IMR-90 (cell line): Measurements from ENCODE around the gene DNAH5. TPM values are rescaled to one million over a fixed set of nuclear protein-coding genes. Genes with fewer than 3 reads are reported as not detected.
A peak's percentile ranks its signal among the peaks of the same experiment; 100 is the strongest.

Experiments used
- ATAC-seq: fragments of 200-7000 bp; cut with Tn5 transposase; 2 replicates; pipeline ENCODE4 v1.9.1; 2020; ENCODE audit warnings: low read depth, mild to moderate bottlenecking, moderate library complexity
- BruUV-seq: library from RNA; stranded (reverse); fragments of 400-500 nt; replicated peaks from 2 replicates; lab custom pipeline; 2021; lab: Mats Ljungman, UMichigan
- CTCF ChIA-PET: fragments of 300-600 bp; formaldehyde crosslinking; extraction: SDS; loops from one replicate; lab custom pipeline; 2021; ENCODE audit warnings: antibody characterized with exemption; lab: Yijun Ruan, JAX
- POLR2A ChIA-PET: fragments of 300-600 bp; sonication (Branson Sonifier 250); formaldehyde crosslinking; loops from one replicate; lab custom pipeline; 2022; ENCODE audit warnings: antibody characterized with exemption; ENCODE audit not compliant: unreplicated experiment; lab: Charles Lee
- DNase-seq: peaks from one replicate; pipeline ENCODE4 v3.0.0; 2013
- H2AFZ ChIP-seq: replicated peaks from 2 replicates; pipeline ENCODE3; 2013; ENCODE audit warnings: low read length, mild to moderate bottlenecking; ENCODE audit not compliant: poor library complexity
- H2AK5ac ChIP-seq: 2 replicates; pipeline ENCODE4 v1.6.1; 2013; ENCODE audit warnings: low read depth, low read length, inconsistent platforms
- H2AK9ac ChIP-seq: replicated peaks from 2 replicates; pipeline ENCODE3; 2013; ENCODE audit warnings: mild to moderate bottlenecking, low read depth, low read length, moderate library complexity; ENCODE audit not compliant: poor library complexity
- H2BK120ac ChIP-seq: 2 replicates; pipeline ENCODE4 v1.6.1; 2013; ENCODE audit warnings: low read depth, low read length, inconsistent platforms
- H2BK15ac ChIP-seq: 3 replicates; pipeline ENCODE4 v1.6.1; 2013; ENCODE audit warnings: low read depth, low read length, inconsistent platforms
- H2BK20ac ChIP-seq: 2 replicates; pipeline ENCODE4 v1.6.1; 2013; ENCODE audit warnings: low read depth, mild to moderate bottlenecking, inconsistent platforms, low read length, moderate library complexity
- H2BK5ac ChIP-seq: 2 replicates; pipeline ENCODE4 v1.6.1; 2013; ENCODE audit warnings: mild to moderate bottlenecking, low read depth, low read length, inconsistent platforms; ENCODE audit not compliant: poor library complexity, severe bottlenecking
- H3K14ac ChIP-seq: replicated peaks from 2 replicates; pipeline ENCODE4 v1.6.1; 2013; ENCODE audit warnings: low read depth, low read length, inconsistent platforms
- H3K18ac ChIP-seq: 2 replicates; pipeline ENCODE4 v1.6.1; 2013; ENCODE audit warnings: low read depth, low read length, control low read depth
- H3K23ac ChIP-seq: 2 replicates; pipeline ENCODE4 v1.6.1; 2013; ENCODE audit warnings: low read depth, low read length, inconsistent platforms
- H3K27ac ChIP-seq: 2 replicates; pipeline ENCODE4 v1.5.1; 2013; ENCODE audit warnings: mild to moderate bottlenecking, control low read depth, low read length; ENCODE audit not compliant: insufficient read depth
- H3K27me3 ChIP-seq: 2 replicates; pipeline ENCODE4 v1.6.1; 2013; ENCODE audit warnings: low read length; ENCODE audit not compliant: control insufficient read depth, insufficient read depth
- H3K36me3 ChIP-seq: 2 replicates; pipeline ENCODE4 v1.6.1; 2013; ENCODE audit warnings: low read length, mixed read lengths; ENCODE audit not compliant: control insufficient read depth, insufficient read depth
- H3K4ac ChIP-seq: 2 replicates; pipeline ENCODE4 v1.6.1; 2013; ENCODE audit warnings: low read depth, low read length, inconsistent platforms
- H3K4me1 ChIP-seq: 2 replicates; pipeline ENCODE4 v1.6.1; 2013; ENCODE audit warnings: low read length, mixed read lengths; ENCODE audit not compliant: control insufficient read depth, insufficient read depth
- H3K4me2 ChIP-seq: 2 replicates; pipeline ENCODE4 v1.6.1; 2013; ENCODE audit warnings: low read depth, mild to moderate bottlenecking, control low read depth, low read length, moderate library complexity
- H3K4me3 ChIP-seq: 2 replicates; pipeline ENCODE4 v1.5.1; 2013; ENCODE audit warnings: low read depth, mild to moderate bottlenecking, control low read depth, low read length, moderate library complexity; ENCODE audit not compliant: insufficient read depth
- H3K56ac ChIP-seq: 2 replicates; pipeline ENCODE4 v1.6.1; 2013; ENCODE audit warnings: low read length, inconsistent platforms; ENCODE audit not compliant: insufficient read depth; ENCODE audit errors: extremely low read depth
- H3K79me1 ChIP-seq, 2 experiments: 2 replicates each; pipeline ENCODE4 v1.6.1; 2013; ENCODE audit warnings: low read length in 2 of 2, inconsistent platforms in 1 of 2, low read depth in 1 of 2
- H3K9ac ChIP-seq: 2 replicates; pipeline ENCODE4 v1.6.1; 2013; ENCODE audit warnings: low read depth, low read length, control low read depth
- H3K9me1 ChIP-seq: 2 replicates; pipeline ENCODE4 v1.6.1; 2013; ENCODE audit warnings: low read length, inconsistent platforms; ENCODE audit not compliant: insufficient read depth
- H3K9me3 ChIP-seq: 2 replicates; pipeline ENCODE4 v1.6.1; 2013; ENCODE audit warnings: low read length; ENCODE audit not compliant: control insufficient read depth, insufficient read depth
- H4K20me1 ChIP-seq: 2 replicates; pipeline ENCODE4 v1.6.1; 2013; ENCODE audit warnings: low read length, inconsistent platforms; ENCODE audit not compliant: insufficient read depth
- H4K5ac ChIP-seq: 2 replicates; pipeline ENCODE4 v1.6.1; 2013; ENCODE audit warnings: mild to moderate bottlenecking, low read depth, low read length, control low read depth
- H4K8ac ChIP-seq, 2 experiments: 2 replicates each; pipeline ENCODE4 v1.6.1; 2013; ENCODE audit warnings: low read depth in 2 of 2, low read length in 2 of 2, control low read depth in 1 of 2, inconsistent platforms in 1 of 2
- H4K91ac ChIP-seq: 2 replicates; pipeline ENCODE4 v1.6.1; 2013; ENCODE audit warnings: low read depth, low read length, inconsistent platforms; ENCODE audit not compliant: insufficient read depth
- BHLHE40 ChIP-seq: fragments of 150-350 bp; IDR thresholded peaks from 2 replicates; pipeline ENCODE4 v1.6.1; 2016; ENCODE audit warnings: mild to moderate bottlenecking, low read depth, low read length
- CHD1 ChIP-seq: IDR thresholded peaks from 2 replicates; pipeline ENCODE4 v1.6.1; 2012; ENCODE audit warnings: low read depth, low read length, improper control_type of control experiment
- MAFK ChIP-seq: IDR thresholded peaks from 2 replicates; pipeline ENCODE4 v1.6.1; 2012; ENCODE audit warnings: low read depth, low read length, improper control_type of control experiment
- RAD21 ChIP-seq: IDR thresholded peaks from 2 replicates; pipeline ENCODE4 v1.6.1; 2012; ENCODE audit warnings: low read length, improper control_type of control experiment
- RFX5 ChIP-seq: IDR thresholded peaks from 2 replicates; pipeline ENCODE4 v1.8.0; 2012; ENCODE audit warnings: low read depth, mild to moderate bottlenecking, low read length, moderate library complexity
- WGBS, 2 experiments: methylation state at CpG; one replicate each; pipeline versions ENCODE4 v1.1.5 to v1.1.7; 2013; ENCODE audit warnings: missing lambda C conversion rate in 2 of 2; ENCODE audit not compliant: insufficient read length in 1 of 2; ENCODE audit errors: extremely low coverage in 2 of 2; 5-methylcytosine and 5-hydroxymethylcytosine counted together
- dilution Hi-C: fragments of 300-500 bp; cut with HindIII; formaldehyde crosslinking; loops from one replicate; pipeline ENCODE4 v1.14.3; 2018; ENCODE audit warnings: low sequenced_read_pairs; ENCODE audit not compliant: unreplicated experiment
- in situ Hi-C: fragments of 300-500 bp; cut with MboI; formaldehyde crosslinking; loops from 3 replicates; pipeline ENCODE4 v1.14.3; 2019; ENCODE audit warnings: low sequenced_read_pairs, inconsistent platforms, mixed read lengths
- intact Hi-C: fragments of 100-400 bp; cut with micrococcal nuclease; formaldehyde crosslinking; loops from 2 replicates; pipeline ENCODE4 v1.10.0; 2022
- polyA plus RNA-seq, 3 experiments: library from polyadenylated mRNA; depleted of rRNA; stranded (reverse); fragments of >200 nt; gene quantifications; 2 replicates each; pipeline ENCODE4 v1.2.3, GENCODE V29; 2012; ENCODE audit warnings: low replicate concordance in 1 of 3
- total RNA-seq: library from RNA; depleted of rRNA; stranded (reverse); fragments of >200 nt; gene quantifications from 2 replicates; pipeline ENCODE4 v1.2.3, GENCODE V29; 2012
- TF ChIP-seq, protein P1 (sequence below): fragments of 150-350 bp; IDR thresholded peaks from 2 replicates; pipeline ENCODE4 v1.6.1; 2016; ENCODE audit warnings: low read depth, mild to moderate bottlenecking, low read length, moderate library complexity, borderline replicate concordance

DNAH5 gene
- total and polyA plus RNA-seq, 2 of the 4 experiments (the other 2 are of a cell fraction): 1.9 to 4.3 TPM

DNA sequence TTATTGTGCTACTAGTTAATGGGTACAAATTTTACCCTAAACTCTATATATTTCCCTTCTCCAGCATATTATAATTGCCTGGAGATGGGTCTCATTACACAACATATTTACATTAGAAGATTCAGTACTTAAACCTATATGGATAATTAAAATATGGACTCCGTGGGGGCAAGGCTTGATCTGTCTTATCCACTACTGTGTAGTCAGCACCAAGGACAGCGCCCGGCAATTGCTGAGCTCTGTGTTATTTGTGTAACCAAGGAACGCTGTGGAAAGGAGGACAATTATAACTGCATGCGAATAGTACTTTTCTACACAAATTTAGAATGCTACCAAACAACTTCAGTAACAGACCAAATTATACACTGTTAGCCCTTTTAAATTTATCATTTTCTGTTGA is 77.7 kb downstream of the DNAH5 start:
- Histone ChIP-seq H2BK120ac (no peak overlapping the region), H4K5ac (no peak overlapping the region), H3K9me1 (no peaks in the 10 kb centered on the region), H3K14ac (no peak overlapping the region), H2AFZ (no peak overlapping the region), H3K36me3 (peaks cover 19% of the 10 kb centered on the region), H2BK20ac (no peak overlapping the region), H3K27me3 (no peaks in the 10 kb centered on the region), H3K79me1 (no peaks in the 10 kb centered on the region), H3K18ac (no peak overlapping the region), H3K9me3 (no peaks in the 10 kb centered on the region), H3K9ac (no peak overlapping the region), H3K4me3 (no peak overlapping the region), H3K4me1 (no peaks in the 10 kb centered on the region), H2AK5ac (no peak overlapping the region), H4K91ac (no peak overlapping the region), H3K27ac (no peak overlapping the region), H2AK9ac (no peak overlapping the region), H4K8ac (no peak overlapping the region), H3K23ac (no peak overlapping the region), H3K4ac (no peak overlapping the region), H2BK5ac (no peak overlapping the region), H2BK15ac (no peak overlapping the region), H3K4me2 (no peak overlapping the region), H4K20me1 (no peaks in the 10 kb centered on the region), H3K56ac (no peak overlapping the region)
- in situ Hi-C loops: no loop called here
- dilution Hi-C loops: no loop called here
- POLR2A ChIA-PET: no interaction called here
- DNase-seq: peak; percentile 41
- CTCF ChIA-PET: no interaction called here
- no CpG with 5 or more reads among the region's 5 CpGs for WGBS, 2 experiments
- no TSS peak for BruUV-seq
- ATAC-seq: peak; percentile 77
- TF ChIP-seq RAD21: no peak
- TF ChIP-seq RFX5: no peak
- TF ChIP-seq CHD1: no peak
- no peak for TF ChIP-seq BHLHE40
- TF ChIP-seq MAFK: peak; percentile 76
- TF ChIP-seq, protein P1, sequence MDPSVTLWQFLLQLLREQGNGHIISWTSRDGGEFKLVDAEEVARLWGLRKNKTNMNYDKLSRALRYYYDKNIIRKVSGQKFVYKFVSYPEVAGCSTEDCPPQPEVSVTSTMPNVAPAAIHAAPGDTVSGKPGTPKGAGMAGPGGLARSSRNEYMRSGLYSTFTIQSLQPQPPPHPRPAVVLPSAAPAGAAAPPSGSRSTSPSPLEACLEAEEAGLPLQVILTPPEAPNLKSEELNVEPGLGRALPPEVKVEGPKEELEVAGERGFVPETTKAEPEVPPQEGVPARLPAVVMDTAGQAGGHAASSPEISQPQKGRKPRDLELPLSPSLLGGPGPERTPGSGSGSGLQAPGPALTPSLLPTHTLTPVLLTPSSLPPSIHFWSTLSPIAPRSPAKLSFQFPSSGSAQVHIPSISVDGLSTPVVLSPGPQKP: no peak
- intact Hi-C loops: no loop called here
